Muscle of leg (tissue), 11 donors: ENCODE measurements around the gene RAB11FIP3. TPM values are rescaled to one million over a fixed set of nuclear protein-coding genes. Genes with fewer than 3 reads are reported as not detected.
"Not testable (repeated sequence)": the region's sequence is repeated elsewhere in the genome, so short reads cannot be mapped to it uniquely, and the experiment has no call there.

Experiments used
- DNase-seq: peaks from one replicate; pipeline ENCODE4 v3.0.0; 2013
- H3K27ac ChIP-seq: one replicate; pipeline ENCODE4 v1.5.1; 2013; ENCODE audit warnings: mild to moderate bottlenecking, low read length, control low read depth
- H3K27me3 ChIP-seq: one replicate; pipeline ENCODE4 v1.6.1; 2013; ENCODE audit warnings: low read length; ENCODE audit not compliant: control insufficient read depth, insufficient read depth
- H3K36me3 ChIP-seq: one replicate; pipeline ENCODE4 v1.6.1; 2013; ENCODE audit warnings: low read length; ENCODE audit not compliant: control insufficient read depth, insufficient read depth
- H3K4me1 ChIP-seq: one replicate; pipeline ENCODE4 v1.6.1; 2013; ENCODE audit warnings: low read length; ENCODE audit not compliant: control insufficient read depth, insufficient read depth
- H3K4me3 ChIP-seq: one replicate; pipeline ENCODE4 v1.5.1; 2013; ENCODE audit warnings: low read length, control low read depth
- H3K9me3 ChIP-seq: replicated peaks from 2 replicates; pipeline ENCODE4 v1.6.1; 2013; ENCODE audit warnings: low read depth, low read length; ENCODE audit not compliant: control insufficient read depth
- WGBS: methylation state at CpG from one replicate; pipeline ENCODE4 v1.1.5; 2013; ENCODE audit warnings: missing lambda C conversion rate; ENCODE audit not compliant: insufficient coverage; 5-methylcytosine and 5-hydroxymethylcytosine counted together
- polyA plus RNA-seq, 8 donors: library from polyadenylated mRNA; unstranded; fragments of 120-200 nt; gene quantifications; one replicate each; pipeline versions ENCODE4 v1.2.1 to v1.2.3, GENCODE V29; 2013; ENCODE audit warnings: inconsistent platforms in 1 of 8, low replicate concordance in 1 of 8; ENCODE audit not compliant: insufficient read length in 8 of 8, insufficient read depth in 1 of 8
- total RNA-seq: library from RNA; stranded (reverse); fragments of 120-200 nt; gene quantifications from one replicate; pipeline ENCODE4 v1.2.4, GENCODE V29; 2013

RAB11FIP3 gene
- total and polyA plus RNA-seq, 9 donors, result 13.9 to 35.8 (median 28.0) TPM

DNA sequence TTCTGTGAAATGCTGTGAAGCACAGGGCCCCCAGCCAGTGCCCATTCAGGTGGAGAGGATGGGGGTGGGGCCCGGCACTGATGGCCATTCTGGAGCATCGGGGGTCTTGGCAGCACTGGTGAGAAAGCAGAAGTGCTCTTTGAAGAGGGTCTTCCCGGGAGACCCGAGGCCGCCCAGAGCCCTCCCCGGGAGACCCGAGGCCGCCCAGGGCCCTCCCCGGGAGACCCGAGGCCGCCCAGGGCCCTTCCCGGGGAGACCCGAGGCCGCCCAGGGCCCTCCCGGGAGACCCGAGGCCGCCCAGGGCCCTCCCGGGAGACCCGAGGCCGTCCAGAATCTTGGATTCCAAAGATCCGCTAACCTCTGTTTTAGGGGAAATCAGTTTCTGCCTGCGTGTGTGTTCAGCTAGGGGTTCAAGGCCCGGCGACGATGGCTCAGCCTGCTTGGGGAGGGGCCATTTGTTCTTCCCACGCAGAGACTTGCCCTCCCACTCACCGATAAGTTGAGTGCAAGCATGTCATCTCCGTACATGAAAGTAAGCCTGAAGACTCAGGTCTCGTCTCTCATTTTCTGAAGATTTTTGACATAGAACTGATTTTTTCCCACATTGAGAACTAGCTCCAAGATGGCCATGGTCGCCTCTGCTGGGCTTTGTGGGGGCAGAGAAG is 66.9 kb downstream of the RAB11FIP3 start:
- Histone ChIP-seq H3K36me3 (peaks cover 41% of the 10 kb centered on the region), H3K27me3 (no peaks in the 10 kb centered on the region), H3K9me3 (no peaks in the 10 kb centered on the region), H3K27ac (no peak overlapping the region), H3K4me3 (no peak overlapping the region), H3K4me1 (peaks cover 4% of the 10 kb centered on the region)
- WGBS, result 91% methylated on average over 17 of the region's 30 CpGs
- DNase-seq, result no peak

DNA sequence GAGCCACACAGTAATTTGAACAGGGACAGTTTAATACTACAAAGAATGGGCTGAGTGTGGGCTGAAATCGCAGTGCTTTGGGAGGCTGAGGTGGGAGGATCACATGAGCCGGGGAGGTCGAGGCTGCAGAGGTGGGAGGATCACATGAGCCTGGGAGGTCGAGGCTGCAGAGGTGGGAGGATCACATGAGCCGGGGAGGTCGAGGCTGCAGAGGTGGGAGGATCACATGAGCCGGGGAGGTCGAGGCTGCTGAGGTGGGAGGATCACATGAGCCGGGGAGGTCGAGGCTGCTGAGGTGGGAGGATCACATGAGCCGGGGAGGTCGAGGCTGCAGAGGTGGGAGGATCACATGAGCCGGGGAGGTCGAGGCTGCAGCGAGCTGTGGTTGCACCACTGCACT is 69.2 kb downstream of the RAB11FIP3 start:
- H3K36me3 ChIP-seq, result peaks cover 46% of the 10 kb centered on the region
- not testable (repeated sequence) for H3K9me3 ChIP-seq, H3K4me3 ChIP-seq, H3K27me3 ChIP-seq, DNase-seq, H3K4me1 ChIP-seq, H3K27ac ChIP-seq
- 84% methylated on average over 11 of the region's 15 CpGs for WGBS

GRCh38 chr16:495127-495748 is 69.8 kb downstream of the RAB11FIP3 start:
- Histone ChIP-seq H3K4me1 (no peaks in the 10 kb centered on the region), H3K27ac (no peak overlapping the region), H3K4me3 (no peak overlapping the region), H3K9me3 (no peaks in the 10 kb centered on the region), H3K36me3 (peaks cover 45% of the 10 kb centered on the region), H3K27me3 (no peaks in the 10 kb centered on the region)
- DNase-seq, result peak; percentile 31
- WGBS, result 67% methylated on average over 7 of the region's 11 CpGs

- no peak for DNase-seq
- 73% methylated on average over 15 of the region's 21 CpGs for WGBS
- Histone ChIP-seq H3K4me1 (no peaks in the 10 kb centered on the region), H3K27ac (no peak overlapping the region), H3K27me3 (no peaks in the 10 kb centered on the region), H3K36me3 (peaks cover 34% of the 10 kb centered on the region), H3K9me3 (no peaks in the 10 kb centered on the region), H3K4me3 (no peak overlapping the region)
These were observed 70.8 kb downstream of the RAB11FIP3 start for GRCh38 chr16:496097-496886.

DNA sequence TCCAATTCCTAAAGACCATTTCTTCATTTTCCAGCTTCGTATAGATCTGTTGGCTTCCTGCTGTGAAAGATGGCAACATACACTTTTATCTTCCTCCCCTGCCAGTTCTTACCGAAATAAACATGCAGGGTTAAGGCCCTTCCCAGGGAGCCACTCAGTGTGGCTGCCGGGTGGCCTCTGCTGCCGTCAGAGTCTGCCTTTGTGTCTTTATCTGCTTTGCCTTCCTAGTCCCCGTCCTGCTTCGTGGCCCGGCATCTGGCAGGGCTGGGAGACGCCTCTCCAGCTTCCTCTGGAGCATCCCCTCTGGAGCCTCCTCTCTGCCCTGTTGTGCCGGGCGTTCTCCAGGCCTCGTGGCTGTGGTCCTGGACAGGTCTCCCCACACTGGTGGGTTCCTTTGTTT is 71.8 kb downstream of the RAB11FIP3 start:
- Histone ChIP-seq H3K4me1 (no peaks in the 10 kb centered on the region), H3K36me3 (peaks cover 30% of the 10 kb centered on the region), H3K4me3 (no peak overlapping the region), H3K27ac (no peak overlapping the region), H3K27me3 (no peaks in the 10 kb centered on the region), H3K9me3 (no peaks in the 10 kb centered on the region)
- no peak for DNase-seq
- 76% methylated on average over 11 of the region's 11 CpGs for WGBS

DNA sequence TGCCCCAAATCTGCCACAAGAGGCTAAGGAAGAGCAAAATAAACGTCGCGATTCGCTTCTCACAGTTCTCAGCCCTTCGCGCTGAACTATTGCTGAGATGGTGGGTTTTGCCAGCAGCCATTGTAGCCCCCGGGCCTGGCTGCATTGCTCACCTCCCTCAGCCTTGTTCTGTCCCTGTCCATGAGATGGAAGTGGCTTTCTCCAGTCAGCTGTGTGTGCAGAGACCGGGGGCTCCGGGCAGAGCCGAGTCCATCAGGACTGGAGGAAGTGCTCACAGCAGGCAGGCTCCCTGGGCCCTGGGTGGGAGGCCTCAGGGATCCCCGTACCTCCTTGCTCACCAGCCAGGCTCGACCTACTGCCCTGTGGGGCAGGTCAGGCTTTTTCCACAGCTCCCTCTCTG is 74.5 kb downstream of the RAB11FIP3 start:
- WGBS, result 72% methylated on average over 5 of the region's 12 CpGs
- no peaks in the 10 kb centered on the region for H3K9me3 ChIP-seq

GRCh38 chr16:500709-501108 is 75.3 kb downstream of the RAB11FIP3 start:
- Histone ChIP-seq H3K27me3 (no peaks in the 10 kb centered on the region), H3K27ac (no peak overlapping the region), H3K4me3 (no peak overlapping the region), H3K9me3 (no peaks in the 10 kb centered on the region), H3K4me1 (no peaks in the 10 kb centered on the region), H3K36me3 (peaks cover 39% of the 10 kb centered on the region)
- 56% methylated on average over 10 of the region's 12 CpGs for WGBS
- no peak for DNase-seq

More for the DNA sequence above, 74.5 kb downstream of the RAB11FIP3 start:
- H3K27me3 ChIP-seq, result no peaks in the 10 kb centered on the region
- H3K4me1 ChIP-seq, result no peaks in the 10 kb centered on the region
- H3K36me3 ChIP-seq, result peaks cover 36% of the 10 kb centered on the region
- H3K27ac ChIP-seq, result no peak overlapping the region
- no peak overlapping the region for H3K4me3 ChIP-seq
- no peak for DNase-seq

DNA sequence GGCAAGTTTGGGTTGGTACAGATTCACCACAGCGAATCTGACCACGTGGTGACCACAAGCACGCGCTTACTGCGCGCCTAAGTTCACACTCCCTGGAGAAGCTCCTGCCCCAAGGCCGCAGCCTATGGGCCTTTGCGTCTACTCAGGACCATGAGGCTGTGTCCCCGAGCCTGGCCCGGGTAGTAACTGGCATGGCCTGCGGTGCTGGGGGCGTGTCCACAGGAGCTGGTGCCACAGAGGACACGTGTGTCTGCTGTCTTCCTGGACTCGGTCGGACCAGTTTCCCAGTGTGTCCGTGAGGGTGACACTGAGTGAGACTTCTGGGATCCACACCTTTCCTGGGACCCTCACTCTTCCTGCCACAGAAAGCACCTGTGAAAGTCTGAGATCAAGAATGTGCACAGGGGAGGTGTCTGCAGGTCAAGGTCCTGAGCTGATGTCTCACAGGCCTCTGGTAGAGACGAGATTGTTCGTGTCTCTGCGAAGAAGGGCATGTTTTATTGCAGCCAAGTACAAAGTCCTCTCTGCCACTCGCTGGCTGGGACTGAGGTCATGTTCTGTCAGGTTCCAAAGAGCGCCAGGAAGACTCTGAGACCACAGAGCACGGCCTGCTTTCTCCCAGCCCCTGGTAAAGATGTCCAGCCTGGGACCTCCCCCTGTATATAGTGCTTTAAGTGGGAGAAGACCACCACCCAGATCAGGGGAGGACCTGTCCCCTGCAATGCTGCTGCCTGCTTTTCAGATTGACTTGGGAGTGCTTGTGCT is 76.9 kb downstream of the RAB11FIP3 start:
- Histone ChIP-seq H3K4me1 (no peaks in the 10 kb centered on the region), H3K27me3 (no peaks in the 10 kb centered on the region), H3K4me3 (no peak overlapping the region), H3K36me3 (peaks cover 37% of the 10 kb centered on the region), H3K9me3 (no peaks in the 10 kb centered on the region), H3K27ac (no peak overlapping the region)
- no peak for DNase-seq
- 84% methylated on average over 15 of the region's 22 CpGs for WGBS

DNA sequence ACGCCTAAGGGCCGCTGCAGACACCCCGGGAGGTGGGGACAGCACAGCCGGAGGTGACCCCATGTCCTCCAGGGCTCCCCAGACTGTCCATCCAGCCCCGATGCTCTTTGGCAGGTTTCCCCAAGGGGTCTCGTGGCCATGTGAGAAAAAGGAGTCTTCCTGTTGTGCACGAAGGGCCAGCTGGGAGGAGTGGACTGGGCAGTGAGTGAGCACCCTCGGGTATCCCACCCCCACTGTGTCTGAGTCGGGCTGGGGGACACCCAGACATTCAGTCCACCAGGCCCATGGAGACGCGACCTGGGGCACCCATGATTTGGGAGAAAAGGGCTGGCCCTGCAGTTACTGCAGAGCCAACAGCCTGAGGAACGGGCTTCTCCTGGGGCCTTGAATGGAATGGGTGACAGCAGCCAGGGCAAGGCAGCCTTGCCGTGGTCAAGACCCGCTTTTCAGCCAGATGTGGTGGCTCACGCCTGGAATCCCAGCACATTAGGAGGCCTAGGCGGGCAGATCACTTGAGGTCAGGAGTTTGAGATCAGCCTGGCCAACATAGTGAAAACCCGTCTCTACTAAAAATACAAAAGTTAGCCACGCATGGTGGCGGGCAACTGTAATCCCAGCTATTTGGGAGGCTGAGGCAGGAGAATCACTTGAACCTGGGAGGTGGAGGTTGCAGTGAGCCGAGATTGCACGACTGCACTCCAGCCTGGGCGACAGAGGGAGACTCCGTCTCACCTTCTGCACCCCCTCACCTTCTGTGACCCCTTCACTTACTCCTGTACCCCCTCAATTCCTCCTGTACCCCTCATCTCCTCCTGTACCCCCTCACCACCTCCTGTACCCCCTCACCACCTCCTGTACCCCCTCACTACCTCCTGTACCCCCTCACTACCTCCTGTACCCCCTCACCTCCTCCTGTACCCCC is 78.0 kb downstream of the RAB11FIP3 start:
- no peak for DNase-seq
- Histone ChIP-seq H3K27me3 (no peaks in the 10 kb centered on the region), H3K27ac (no peak overlapping the region), H3K9me3 (no peaks in the 10 kb centered on the region), H3K36me3 (peaks cover 30% of the 10 kb centered on the region), H3K4me1 (no peaks in the 10 kb centered on the region), H3K4me3 (no peak overlapping the region)
- 86% methylated on average over 15 of the region's 23 CpGs for WGBS
